KOPT-K1 (cell line): ENCODE measurements around the gene MAGI3.
"Not testable (repeated sequence)": the region's sequence is repeated elsewhere in the genome, so short reads cannot be mapped to it uniquely, and the experiment has no call there.

Experiments used
- H3K27ac ChIP-seq: fragments of 200-600 bp; sonication (generic); 2 replicates; pipeline ENCODE4 v1.5.1; 2016; ENCODE audit warnings: antibody characterized with exemption, mild to moderate bottlenecking, low read depth, low read length; ENCODE audit not compliant: poor library complexity, severe bottlenecking
- H3K36me3 ChIP-seq: fragments of 200-600 bp; sonication (generic); 2 replicates; pipeline ENCODE4 v1.5.1; 2017; ENCODE audit warnings: antibody characterized with exemption, mild to moderate bottlenecking, low read length, moderate library complexity; ENCODE audit not compliant: insufficient read depth
- H3K9me3 ChIP-seq: fragments of 200-600 bp; sonication (generic); 2 replicates; pipeline ENCODE4 v1.5.1; 2017; ENCODE audit warnings: antibody characterized with exemption, low read length, mild to moderate bottlenecking; ENCODE audit not compliant: insufficient read depth, poor library complexity, severe bottlenecking

MAGI3 gene

DNA sequence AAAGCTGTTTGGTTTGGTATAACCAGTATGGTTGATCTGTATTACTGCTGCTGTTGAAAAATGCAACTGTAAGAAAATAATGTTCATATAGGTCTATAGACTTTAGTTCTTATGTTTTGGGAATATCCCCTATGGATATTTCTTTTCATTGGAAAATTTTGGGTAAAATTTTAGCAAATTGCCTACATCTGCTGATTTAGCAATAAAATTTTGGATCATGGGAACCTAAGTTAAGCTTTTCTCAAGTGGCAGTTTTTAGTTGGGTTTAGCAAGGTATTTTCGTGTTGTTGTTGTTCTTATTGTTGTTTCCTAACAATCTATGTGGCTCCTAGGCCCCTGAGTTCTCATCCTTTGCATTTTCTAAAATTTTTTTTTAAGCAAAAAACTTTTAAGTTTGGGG is 201.9 kb downstream of the MAGI3 start:
- H3K9me3 ChIP-seq, result peaks cover 2% of the 10 kb centered on the region
- no peak overlapping the region for H3K27ac ChIP-seq
- no peaks in the 10 kb centered on the region for H3K36me3 ChIP-seq

- peaks cover 12% of the 10 kb centered on the region for H3K9me3 ChIP-seq
- no peak overlapping the region for H3K27ac ChIP-seq
- no peaks in the 10 kb centered on the region for H3K36me3 ChIP-seq
Observed at GRCh38 chr1:113593550-113594297, 203.4 kb downstream of the MAGI3 start.

DNA sequence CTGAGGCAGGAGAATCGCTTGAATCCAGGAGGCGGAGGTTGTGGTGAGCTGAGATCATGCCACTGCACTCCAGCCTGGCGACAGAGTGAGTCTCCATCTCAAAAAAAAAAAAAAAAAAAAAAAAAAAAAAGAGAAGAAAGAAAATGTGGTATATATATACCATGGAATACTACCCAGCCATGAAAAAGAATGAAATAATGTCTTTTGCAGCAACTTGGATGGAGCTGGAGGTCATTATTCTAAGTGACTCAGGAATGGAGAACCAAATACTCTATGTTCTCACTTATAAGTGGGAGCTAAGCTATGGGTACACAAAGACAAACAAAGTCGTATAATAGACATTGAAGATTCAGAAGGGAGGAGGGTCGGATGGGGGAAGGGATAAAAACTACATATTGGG is 214.2 kb downstream of the MAGI3 start:
- not testable (repeated sequence) for H3K9me3 ChIP-seq, H3K36me3 ChIP-seq, H3K27ac ChIP-seq

DNA sequence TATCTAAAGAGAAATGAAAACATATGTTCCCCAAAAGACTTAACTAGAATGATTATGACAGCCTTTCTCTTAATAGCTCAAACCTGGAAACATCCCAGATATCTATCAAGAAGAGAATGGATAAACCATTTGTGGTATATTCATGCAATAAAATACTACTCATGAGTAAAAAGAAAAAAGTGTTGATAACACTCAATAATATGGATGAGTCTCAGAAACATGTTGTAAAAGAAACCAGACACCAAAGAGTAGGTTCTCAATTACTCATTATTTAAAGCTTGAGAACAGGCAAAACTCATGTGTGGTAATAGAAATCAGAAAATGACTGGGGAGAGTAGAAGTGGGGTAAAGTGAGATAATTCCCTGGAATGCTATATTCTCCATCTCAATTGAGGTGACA is 214.8 kb downstream of the MAGI3 start:
- Histone ChIP-seq H3K9me3 (no peaks in the 10 kb centered on the region), H3K27ac (no peak overlapping the region), H3K36me3 (no peaks in the 10 kb centered on the region)

- Histone ChIP-seq H3K9me3 (no peaks in the 10 kb centered on the region), H3K27ac (no peak overlapping the region), H3K36me3 (no peaks in the 10 kb centered on the region)
Observed at GRCh38 chr1:113608399-113608798, 218.1 kb downstream of the MAGI3 start.

GRCh38 chr1:113610372-113610771 is 220.1 kb downstream of the MAGI3 start:
- Histone ChIP-seq H3K9me3 (no peaks in the 10 kb centered on the region), H3K36me3 (no peaks in the 10 kb centered on the region), H3K27ac (no peak overlapping the region)

GRCh38 chr1:113615425-113615824 is 225.1 kb downstream of the MAGI3 start:
- no peaks in the 10 kb centered on the region for H3K36me3 ChIP-seq
- H3K9me3 ChIP-seq, result no peaks in the 10 kb centered on the region
- H3K27ac ChIP-seq, result no peak overlapping the region

DNA sequence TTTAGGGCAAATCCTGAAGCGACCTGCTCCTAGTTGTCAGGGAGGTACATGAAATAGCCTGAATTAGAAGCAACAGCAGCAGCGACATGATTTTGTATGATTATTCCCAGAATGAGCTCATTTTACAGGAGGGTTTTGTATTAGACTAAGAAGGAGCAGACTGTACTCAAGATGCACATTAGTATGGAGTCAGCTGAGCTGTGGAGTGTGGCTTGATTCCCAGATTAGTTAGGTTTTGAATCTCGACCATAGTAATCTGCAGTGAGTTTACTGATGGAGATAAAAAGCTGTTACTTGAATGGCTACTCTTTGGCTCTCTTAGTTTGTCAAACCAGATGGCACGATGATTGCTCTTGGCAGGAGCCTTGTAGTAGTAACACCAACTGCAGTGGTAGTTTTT is 225.8 kb downstream of the MAGI3 start:
- H3K9me3 ChIP-seq, result no peaks in the 10 kb centered on the region
- no peak overlapping the region for H3K27ac ChIP-seq
- no peaks in the 10 kb centered on the region for H3K36me3 ChIP-seq

- Histone ChIP-seq H3K9me3 (no peaks in the 10 kb centered on the region), H3K36me3 (no peaks in the 10 kb centered on the region), H3K27ac (no peak overlapping the region)
Observed at GRCh38 chr1:113617438-113618141, 227.3 kb downstream of the MAGI3 start.

- Histone ChIP-seq H3K36me3 (no peaks in the 10 kb centered on the region), H3K9me3 (peaks cover 23% of the 10 kb centered on the region), H3K27ac (no peak overlapping the region)
Observed at GRCh38 chr1:113628997-113629396, 238.7 kb downstream of the MAGI3 start.

GRCh38 chr1:113630340-113631327 is 240.3 kb downstream of the MAGI3 start:
- H3K27ac ChIP-seq, result no peak overlapping the region
- H3K36me3 ChIP-seq, result no peaks in the 10 kb centered on the region
- H3K9me3 ChIP-seq, result peaks cover 23% of the 10 kb centered on the region

DNA sequence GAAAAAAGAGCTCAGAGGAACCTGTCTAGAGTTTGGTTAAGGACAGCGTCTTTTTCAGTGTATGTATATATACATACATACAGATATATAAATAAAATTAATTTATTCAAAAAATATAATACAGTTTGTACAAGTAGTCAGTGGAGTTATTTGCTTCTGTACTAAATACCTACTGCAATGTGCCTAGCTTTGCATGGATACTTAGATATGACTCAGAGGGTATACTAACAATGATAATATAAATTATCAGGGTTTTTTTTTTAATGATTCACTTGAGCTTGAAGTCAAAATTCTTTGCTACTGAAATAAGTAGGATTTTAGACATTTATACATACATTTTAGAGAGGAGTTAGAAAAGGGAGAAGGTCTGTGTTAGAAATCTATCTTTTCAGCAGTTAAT is 251.1 kb downstream of the MAGI3 start:
- H3K36me3 ChIP-seq, result no peaks in the 10 kb centered on the region
- H3K9me3 ChIP-seq, result no peaks in the 10 kb centered on the region
- no peak overlapping the region for H3K27ac ChIP-seq

DNA sequence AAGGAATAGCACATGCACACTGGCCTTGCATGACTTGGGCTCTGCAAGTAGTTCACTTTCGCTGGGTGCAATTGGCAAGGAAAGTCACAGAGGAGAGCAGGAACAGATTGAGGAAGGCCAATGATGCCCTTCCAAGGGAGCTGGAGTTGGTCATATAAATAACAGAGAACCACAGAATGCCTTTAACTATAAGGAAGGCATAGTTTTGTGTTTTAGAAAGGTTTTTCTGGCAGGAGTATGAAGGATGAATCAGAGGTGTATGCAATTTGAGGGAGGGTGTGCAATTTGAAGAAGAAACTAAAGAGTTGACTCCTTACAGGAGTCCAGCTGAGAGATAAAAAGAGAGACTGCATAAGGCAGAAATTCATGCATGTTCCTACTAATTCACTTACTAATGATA is 256.8 kb downstream of the MAGI3 start:
- no peaks in the 10 kb centered on the region for H3K36me3 ChIP-seq
- no peaks in the 10 kb centered on the region for H3K9me3 ChIP-seq
- no peak overlapping the region for H3K27ac ChIP-seq

DNA sequence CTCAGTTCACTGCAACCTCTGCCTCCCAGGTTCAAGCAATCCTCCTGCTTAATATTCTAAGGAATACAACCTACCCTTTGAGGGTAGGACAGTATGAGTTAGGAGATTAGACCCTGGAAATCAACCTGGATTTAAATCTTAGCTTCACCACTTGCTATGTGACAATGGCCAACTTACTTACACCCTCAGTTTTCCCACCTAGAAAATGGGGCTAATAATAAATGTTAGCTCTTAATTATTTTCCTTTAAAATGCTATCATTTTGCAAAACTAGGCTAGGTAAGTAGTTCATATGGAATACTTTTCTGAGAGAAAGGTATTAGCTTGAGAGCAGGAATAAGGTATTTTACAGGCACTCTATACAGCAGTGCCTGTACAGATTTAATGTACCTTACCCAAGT is 258.2 kb downstream of the MAGI3 start:
- Histone ChIP-seq H3K36me3 (no peaks in the 10 kb centered on the region), H3K27ac (no peak overlapping the region), H3K9me3 (no peaks in the 10 kb centered on the region)

GRCh38 chr1:113652771-113653170 is 262.5 kb downstream of the MAGI3 start:
- no peak overlapping the region for H3K27ac ChIP-seq
- H3K9me3 ChIP-seq, result no peaks in the 10 kb centered on the region
- H3K36me3 ChIP-seq, result no peaks in the 10 kb centered on the region
